HCT116 (cell line): ENCODE measurements around the gene BORCS8. TPM values are rescaled to one million over a fixed set of nuclear protein-coding genes. Genes with fewer than 3 reads are reported as not detected.

Source experiments
- ATAC-seq: fragments of 200-7000 bp; cut with Tn5 transposase; 2 replicates; pipeline ENCODE4 v1.9.1; 2020; ENCODE audit warnings: mild to moderate bottlenecking, moderate library complexity
- BruUV-seq: library from RNA; stranded (reverse); fragments of 400-500 nt; replicated peaks from 2 replicates; lab custom pipeline; 2021; lab: Mats Ljungman, UMichigan
- CTCF ChIA-PET: fragments of 300-600 bp; sonication (Branson Sonifier 250); formaldehyde crosslinking; loops from one replicate; lab custom pipeline; 2021; ENCODE audit warnings: antibody characterized with exemption; lab: Charles Lee
- POLR2A ChIA-PET: fragments of 300-600, 350-600 bp; sonication (Branson Sonifier 250); formaldehyde crosslinking; loops from one replicate; lab custom pipeline; 2021; ENCODE audit warnings: antibody characterized with exemption; lab: Charles Lee
- RAD21 ChIA-PET, 2 experiments: fragments of 300-600 bp; sonication (Branson Sonifier 250); formaldehyde crosslinking; loops; one replicate each; lab custom pipeline; 2023; ENCODE audit warnings: low total read pairs in 2 of 2; ENCODE audit not compliant: uncharacterized antibody in 2 of 2, unreplicated experiment in 2 of 2, low non-redundant PET in 1 of 2; lab: Charles Lee
- DNase-seq: peaks from one replicate; pipeline ENCODE4 v3.0.0-alpha.2; 2010; ENCODE audit warnings: low read depth, low spot score
- H2AFZ ChIP-seq: fragments of 200-600 bp; shearing (Covaris generic), sonication (generic); 2 replicates; pipeline ENCODE4 v1.6.1; 2017; ENCODE audit warnings: low read depth, mixed run types, mixed read lengths, antibody characterized with exemption, low read length; ENCODE audit not compliant: poor library complexity, severe bottlenecking
- H3K27ac ChIP-seq: 2 replicates; pipeline ENCODE4 v1.5.1; 2012; ENCODE audit warnings: low read depth, low read length
- H3K27me3 ChIP-seq: fragments of 200-600 bp; sonication (generic); 2 replicates; pipeline ENCODE4 v1.6.1; 2016; ENCODE audit warnings: mixed run types, low read length, mixed read lengths; ENCODE audit not compliant: insufficient read depth
- H3K36me3 ChIP-seq, 2 experiments: fragments of 200-500 bp in 1 of 2; fragments of 200-600 bp in 1 of 2; sonication (Bioruptor generic) in 1 of 2; sonication (generic) in 1 of 2; 2 replicates each; pipeline versions ENCODE4 v1.5.1 to v1.6.1; 2014 to 2016; ENCODE audit warnings: low read length in 2 of 2, inconsistent platforms in 1 of 2, mixed read lengths in 1 of 2, mixed run types in 1 of 2; ENCODE audit not compliant: insufficient read depth in 2 of 2, control insufficient read depth in 1 of 2
- H3K4me1 ChIP-seq, 2 experiments: fragments of 200-600 bp in 1 of 2; sonication (generic) in 1 of 2; 2 replicates each; pipeline versions ENCODE4 v1.5.1 to v1.6.1; 2012 to 2017; ENCODE audit warnings: low read length in 2 of 2, inconsistent platforms in 1 of 2, mild to moderate bottlenecking in 1 of 2, mixed read lengths in 1 of 2, mixed run types in 1 of 2, moderate library complexity in 1 of 2; ENCODE audit not compliant: insufficient read depth in 2 of 2, control insufficient read depth in 1 of 2
- H3K4me2 ChIP-seq: fragments of 200-600 bp; sonication (generic); 2 replicates; pipeline ENCODE4 v1.6.1; 2017; ENCODE audit warnings: mixed run types, low read length, mixed read lengths
- H3K4me3 ChIP-seq, 2 experiments: fragments of 200-600 bp in 1 of 2; sonication (generic) in 1 of 2; replicated peaks in 1 of 2; 2 replicates each; pipeline ENCODE4 v1.5.1; 2011 to 2016; ENCODE audit warnings: low read length in 2 of 2, control low read depth in 1 of 2, low read depth in 1 of 2, mild to moderate bottlenecking in 1 of 2, mixed read lengths in 1 of 2, mixed run types in 1 of 2
- H3K79me2 ChIP-seq: fragments of 200-600 bp; sonication (generic); 2 replicates; pipeline ENCODE4 v1.6.1; 2017; ENCODE audit warnings: mild to moderate bottlenecking, mixed run types, low read length, moderate library complexity, mixed read lengths; ENCODE audit not compliant: insufficient read depth
- H3K9ac ChIP-seq: fragments of 200-600 bp; sonication (generic); 2 replicates; pipeline ENCODE4 v1.6.1; 2016; ENCODE audit warnings: low read length, mixed read lengths
- H3K9me2 ChIP-seq: fragments of 200-600 bp; sonication (generic), shearing (Covaris generic); 2 replicates; pipeline ENCODE4 v1.6.1; 2017; ENCODE audit warnings: mixed run types, mild to moderate bottlenecking, moderate library complexity; ENCODE audit not compliant: insufficient read depth
- H3K9me3 ChIP-seq, 2 experiments: fragments of 200-500 bp in 1 of 2; fragments of 200-600 bp in 1 of 2; sonication (Bioruptor generic) in 1 of 2; sonication (generic) in 1 of 2; 2 replicates each; pipeline ENCODE4 v1.6.1; 2014 to 2017; ENCODE audit warnings: low read length in 2 of 2, mixed read lengths in 2 of 2, inconsistent platforms in 1 of 2, low read depth in 1 of 2, mild to moderate bottlenecking in 1 of 2, mixed run types in 1 of 2, moderate library complexity in 1 of 2; ENCODE audit not compliant: control insufficient read depth in 1 of 2, insufficient read depth in 1 of 2
- H4K20me1 ChIP-seq: fragments of 200-600 bp; sonication (generic), shearing (Covaris generic); 2 replicates; pipeline ENCODE4 v1.6.1; 2017; ENCODE audit warnings: mixed run types, mild to moderate bottlenecking, moderate library complexity; ENCODE audit not compliant: insufficient read depth
- ATF3 ChIP-seq: IDR thresholded peaks from 2 replicates; pipeline ENCODE4 v1.6.1; 2012
- CBX3 ChIP-seq: IDR thresholded peaks from 2 replicates; pipeline ENCODE4 v1.6.1; 2012; ENCODE audit warnings: low read depth
- CEBPB ChIP-seq: IDR thresholded peaks from 2 replicates; pipeline ENCODE4 v1.6.1; 2012; ENCODE audit warnings: low read depth
- EGR1 ChIP-seq: IDR thresholded peaks from 2 replicates; pipeline ENCODE4 v1.6.1; 2012; ENCODE audit warnings: low read depth
- FOSL1 ChIP-seq: IDR thresholded peaks from 2 replicates; pipeline ENCODE4 v1.6.1; 2012; ENCODE audit warnings: low read depth
- JUND ChIP-seq: IDR thresholded peaks from 2 replicates; pipeline ENCODE4 v1.6.1; 2012
- MAX ChIP-seq: IDR thresholded peaks from 2 replicates; pipeline ENCODE4 v1.6.1; 2012
- POLR2A ChIP-seq: IDR thresholded peaks from 2 replicates; pipeline ENCODE4 v1.7.0; 2011; ENCODE audit warnings: borderline replicate concordance; ENCODE audit not compliant: insufficient read depth, insufficient read length; ENCODE audit errors: extremely low read depth
- RAD21 ChIP-seq: IDR thresholded peaks from 2 replicates; pipeline ENCODE4 v1.6.1; 2012; ENCODE audit warnings: low read depth, mild to moderate bottlenecking
- SRF ChIP-seq: IDR thresholded peaks from 2 replicates; pipeline ENCODE4 v1.6.1; 2012; ENCODE audit warnings: low read depth
- TCF7L2 ChIP-seq: IDR thresholded peaks from 2 replicates; pipeline ENCODE4 v1.7.0; 2011; ENCODE audit warnings: borderline replicate concordance, inconsistent platforms; ENCODE audit not compliant: insufficient read depth, insufficient read length; ENCODE audit errors: extremely low read depth
- YY1 ChIP-seq: IDR thresholded peaks from 2 replicates; pipeline ENCODE4 v1.6.1; 2011; ENCODE audit warnings: low read length, low read depth, moderate library complexity, mild to moderate bottlenecking; ENCODE audit not compliant: insufficient replicate concordance; ENCODE audit errors: extremely low read depth
- ZNF274 ChIP-seq: fragments of 200-500 bp; sonication (Bioruptor generic); IDR thresholded peaks from 2 replicates; pipeline ENCODE4 v1.6.1; 2014; ENCODE audit warnings: mild to moderate bottlenecking, low read depth, low read length, inconsistent platforms
- intact Hi-C: fragments of 100-400 bp; cut with micrococcal nuclease; formaldehyde crosslinking; loops from 2 replicates; pipeline ENCODE4 v1.10.0; 2022
- total RNA-seq: library from RNA; stranded (reverse); gene quantifications from one replicate; pipeline ENCODE4 v1.2.1, GENCODE V29; 2021; ENCODE audit not compliant: unreplicated experiment
- TF ChIP-seq, protein P1 (sequence below): IDR thresholded peaks from 2 replicates; pipeline ENCODE4 v1.6.1; 2011; ENCODE audit warnings: mild to moderate bottlenecking, low read length, moderate library complexity; ENCODE audit not compliant: insufficient replicate concordance; ENCODE audit errors: extremely low read depth

Gene BORCS8
- total RNA-seq, 1 experiment from 2014 or later, result 17.1 TPM

DNA sequence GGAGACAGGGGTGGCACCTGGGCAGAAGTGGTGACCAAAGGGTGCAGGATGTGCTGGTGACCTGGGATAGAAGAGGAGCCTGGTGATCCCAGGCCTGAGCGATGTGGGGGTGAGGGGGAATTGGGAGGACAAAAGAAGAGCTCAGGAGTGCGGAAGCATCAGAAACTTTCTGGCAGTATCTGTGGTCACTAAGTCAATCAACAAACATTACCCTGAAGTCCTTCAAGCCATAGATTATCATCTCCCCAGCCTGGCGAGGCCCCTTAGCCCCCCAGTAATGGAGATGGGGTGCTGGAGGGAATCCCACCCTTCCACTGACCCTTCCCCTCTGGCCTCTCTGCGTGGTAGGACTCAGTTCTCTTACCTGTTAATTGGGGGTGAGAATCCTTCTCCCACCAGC lies 32.4 kb downstream of the BORCS8 start:
- intact Hi-C loops, result no loop called here
- CTCF ChIA-PET, result no interaction called here
- BruUV-seq, result no TSS peak
- Histone ChIP-seq H4K20me1 (no peaks in the 10 kb centered on the region), H3K9me3 (no peaks in the 10 kb centered on the region), H3K4me1 (no peaks in the 10 kb centered on the region), H3K4me3 (no peak overlapping the region), H3K9me2 (no peaks in the 10 kb centered on the region), H3K79me2 (no peaks in the 10 kb centered on the region), H3K27ac (no peak overlapping the region), H2AFZ (no peak overlapping the region), H3K36me3 (no peaks in the 10 kb centered on the region), H3K4me2 (no peak overlapping the region), H3K27me3 (no peaks in the 10 kb centered on the region), H3K9ac (no peak overlapping the region)
- no peak for ATAC-seq
- POLR2A ChIA-PET, result no interaction called here
- no peak for DNase-seq
- RAD21 ChIA-PET, result no interaction called here
- no peak for TF ChIP-seq CBX3
- TF ChIP-seq JUND, result no peak
- TF ChIP-seq SRF, result no peak
- TF ChIP-seq POLR2A, result no peak
- TF ChIP-seq EGR1, result no peak
- no peak for TF ChIP-seq CEBPB
- TF ChIP-seq, protein P1, sequence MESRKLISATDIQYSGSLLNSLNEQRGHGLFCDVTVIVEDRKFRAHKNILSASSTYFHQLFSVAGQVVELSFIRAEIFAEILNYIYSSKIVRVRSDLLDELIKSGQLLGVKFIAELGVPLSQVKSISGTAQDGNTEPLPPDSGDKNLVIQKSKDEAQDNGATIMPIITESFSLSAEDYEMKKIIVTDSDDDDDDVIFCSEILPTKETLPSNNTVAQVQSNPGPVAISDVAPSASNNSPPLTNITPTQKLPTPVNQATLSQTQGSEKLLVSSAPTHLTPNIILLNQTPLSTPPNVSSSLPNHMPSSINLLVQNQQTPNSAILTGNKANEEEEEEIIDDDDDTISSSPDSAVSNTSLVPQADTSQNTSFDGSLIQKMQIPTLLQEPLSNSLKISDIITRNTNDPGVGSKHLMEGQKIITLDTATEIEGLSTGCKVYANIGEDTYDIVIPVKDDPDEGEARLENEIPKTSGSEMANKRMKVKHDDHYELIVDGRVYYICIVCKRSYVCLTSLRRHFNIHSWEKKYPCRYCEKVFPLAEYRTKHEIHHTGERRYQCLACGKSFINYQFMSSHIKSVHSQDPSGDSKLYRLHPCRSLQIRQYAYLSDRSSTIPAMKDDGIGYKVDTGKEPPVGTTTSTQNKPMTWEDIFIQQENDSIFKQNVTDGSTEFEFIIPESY, result no peak
- TF ChIP-seq YY1, result no peak
- no peak for TF ChIP-seq FOSL1
- TF ChIP-seq ATF3, result no peak
- no peak for TF ChIP-seq MAX
- TF ChIP-seq RAD21, result no peak
- TF ChIP-seq TCF7L2, result no peak
- no peak for TF ChIP-seq ZNF274
- TF ChIP-seq, all 23 proteins: peak for 0
